Stimulated activated CD4-positive, alpha-beta T cell treated with anti-CD3 and anti-CD28 coated beads, TNF-alpha, amount 100 ng/mL, for 4 hours (primary cell): ENCODE measurements around the gene ENTREP3.

Experiments
- DNase-seq, 3 experiments: peaks; one replicate each; pipeline ENCODE4 v3.0.0-alpha.2; 2020; ENCODE audit warnings: low read depth in 3 of 3

Gene ENTREP3

DNA sequence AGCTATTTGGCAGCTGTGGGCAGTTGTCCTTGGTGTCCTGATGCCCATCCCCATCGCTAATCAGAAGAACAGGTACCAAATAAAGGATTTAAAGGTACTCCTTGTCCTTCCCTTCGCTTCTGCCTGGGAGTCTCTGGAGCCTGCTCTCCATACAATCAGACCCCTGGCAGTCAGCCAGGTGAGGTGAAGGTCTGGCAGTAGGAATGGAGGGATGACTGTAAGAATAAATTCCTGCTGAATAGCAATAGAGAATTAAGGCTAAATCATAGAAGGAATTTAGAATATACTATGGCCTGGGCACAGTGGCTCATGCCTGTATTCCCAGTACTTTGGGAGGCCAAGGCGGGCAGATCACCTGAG lies 56.8 kb downstream of the ENTREP3 start:
- DNase-seq, result no peak

DNA sequence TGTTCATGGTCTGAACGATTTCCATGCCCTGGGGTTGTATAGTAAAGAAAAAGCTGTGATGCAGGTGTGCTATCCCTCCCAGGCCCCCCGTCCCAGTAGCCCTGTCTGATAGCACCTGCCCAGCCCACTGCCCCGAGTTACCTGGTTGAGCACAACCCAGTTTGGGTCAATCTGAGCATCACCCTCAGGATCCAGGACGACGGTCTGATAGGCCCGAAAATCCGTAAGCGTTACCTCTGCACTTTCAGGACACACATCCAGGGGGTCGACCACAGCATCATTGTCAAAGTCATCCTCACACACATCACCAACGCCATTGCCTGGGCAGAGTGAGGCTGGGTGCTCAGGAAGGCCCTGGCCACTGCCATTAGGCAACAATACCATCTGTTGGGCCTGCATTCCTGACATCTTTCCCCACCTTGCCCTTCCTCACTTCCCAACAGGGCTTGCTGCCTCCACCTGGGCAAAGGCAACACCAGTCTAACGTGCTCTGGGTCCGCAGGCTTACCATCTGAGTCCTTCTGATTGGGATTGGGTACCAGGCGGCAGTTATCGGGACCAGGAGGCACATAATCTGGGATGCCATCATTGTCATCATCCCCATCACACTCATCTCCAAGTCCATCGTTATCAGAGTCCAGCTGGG lies 57.3 kb downstream of the ENTREP3 start:
- DNase-seq, result no peak
